Activated T-cell treated with anti-CD3 and anti-CD28 coated beads for 24 hours (primary cell): ENCODE data around the gene IFT81.

Source experiments
- DNase-seq: peaks from one replicate; pipeline ENCODE4 v3.0.0-alpha.2; 2020; ENCODE audit warnings: low read depth

IFT81 gene

DNA sequence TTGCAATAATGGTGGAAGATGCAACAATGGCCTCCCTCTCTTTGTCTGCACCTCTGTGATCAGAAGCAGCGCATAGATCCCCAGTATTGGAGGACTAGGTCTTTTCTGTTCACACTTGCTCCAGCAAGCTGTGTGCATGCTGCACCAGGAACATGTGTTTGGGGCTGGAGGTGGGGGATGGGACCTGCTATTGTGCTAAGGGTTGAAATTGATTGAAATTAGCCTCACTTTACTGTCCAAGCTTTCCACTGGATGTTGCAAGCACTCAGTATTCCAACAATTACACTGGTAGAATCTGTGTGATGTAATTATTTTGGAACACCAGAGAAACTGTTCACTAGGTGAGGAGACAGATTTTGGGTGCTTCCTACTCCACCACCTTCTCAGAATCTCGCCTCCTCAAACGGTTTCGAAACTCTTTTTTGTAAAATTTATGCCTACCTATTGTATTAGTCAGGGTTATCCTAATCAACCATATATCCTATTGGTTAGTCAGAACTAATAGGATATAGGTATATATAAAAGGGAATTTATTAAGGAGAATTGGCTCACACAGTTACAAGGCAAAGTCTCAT is 35.6 kb downstream of the IFT81 start:
- no peak for DNase-seq

- no peak for DNase-seq
Measured at GRCh38 chr12:110165540-110166159, 41.5 kb downstream of the IFT81 start.

- no peak for DNase-seq
Measured at GRCh38 chr12:110168732-110169455, 44.7 kb downstream of the IFT81 start.

- no peak for DNase-seq
Measured at GRCh38 chr12:110170535-110171185, 46.5 kb downstream of the IFT81 start.

- DNase-seq = no peak
Measured at GRCh38 chr12:110171186-110171538, 47.0 kb downstream of the IFT81 start.

DNA sequence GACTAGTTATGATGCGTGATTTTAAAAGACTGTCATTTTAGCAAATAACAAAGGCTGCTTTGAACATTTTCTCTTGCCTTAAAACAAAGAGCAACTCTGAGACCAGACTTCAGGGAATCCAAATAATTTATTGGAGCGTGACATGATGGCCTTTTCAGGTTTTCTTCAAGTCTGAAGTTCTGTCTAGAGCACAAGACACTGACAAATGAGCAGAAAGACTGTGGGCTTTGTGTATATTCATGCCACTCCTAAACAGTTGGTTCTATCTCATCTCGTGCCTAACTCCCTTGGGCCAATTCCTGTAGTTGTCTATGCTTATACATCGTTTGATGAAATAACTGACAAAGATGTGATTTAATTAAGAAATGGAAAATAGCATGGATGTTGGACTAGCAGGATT is 47.5 kb downstream of the IFT81 start:
- no peak for DNase-seq

GRCh38 chr12:110174373-110174996 is 50.3 kb downstream of the IFT81 start:
- no peak for DNase-seq

DNA sequence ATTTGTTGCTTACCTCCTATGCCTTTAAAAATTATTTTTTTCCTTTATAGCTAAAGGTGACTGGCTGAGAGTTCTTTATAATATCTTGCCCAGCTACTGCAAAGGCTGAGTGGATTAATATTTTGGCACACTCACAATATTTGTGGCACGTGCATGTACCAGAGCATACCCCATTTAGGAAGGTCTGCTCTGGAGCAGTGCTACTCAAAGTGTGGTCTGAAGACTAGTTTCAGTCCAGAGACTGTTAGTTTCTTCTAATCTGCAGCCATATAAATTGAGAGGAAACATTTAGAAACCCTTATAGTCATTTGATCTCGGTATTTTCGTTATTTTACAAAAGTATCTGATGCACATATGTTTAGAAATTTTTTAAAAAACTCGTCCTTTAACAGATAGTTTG is 51.0 kb downstream of the IFT81 start:
- DNase-seq = no peak

- no peak for DNase-seq
Measured at GRCh38 chr12:110176745-110177144, 52.6 kb downstream of the IFT81 start.

- DNase-seq = no peak
Measured at GRCh38 chr12:110179291-110179690, 55.1 kb downstream of the IFT81 start.

GRCh38 chr12:110180591-110181005 is 56.4 kb downstream of the IFT81 start:
- DNase-seq = no peak

DNA sequence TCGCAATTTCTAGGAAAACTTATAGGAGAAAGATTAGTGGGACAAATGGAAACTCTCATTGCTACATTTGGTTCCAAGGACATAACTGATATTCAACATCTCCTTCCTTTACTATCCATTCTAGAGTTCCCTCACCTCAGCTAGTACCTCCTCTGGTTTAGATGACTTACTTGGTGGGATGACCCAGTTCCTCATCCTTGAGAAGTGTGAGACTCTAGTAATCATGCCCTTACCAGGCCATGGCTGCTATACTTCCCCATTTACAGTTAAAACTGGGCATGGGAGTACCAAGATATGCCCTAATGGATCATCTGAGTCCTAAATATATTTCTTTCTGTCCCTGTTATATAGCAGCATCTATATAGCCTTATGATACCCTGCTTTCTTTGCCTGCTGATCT is 58.1 kb downstream of the IFT81 start:
- no peak for DNase-seq

DNA sequence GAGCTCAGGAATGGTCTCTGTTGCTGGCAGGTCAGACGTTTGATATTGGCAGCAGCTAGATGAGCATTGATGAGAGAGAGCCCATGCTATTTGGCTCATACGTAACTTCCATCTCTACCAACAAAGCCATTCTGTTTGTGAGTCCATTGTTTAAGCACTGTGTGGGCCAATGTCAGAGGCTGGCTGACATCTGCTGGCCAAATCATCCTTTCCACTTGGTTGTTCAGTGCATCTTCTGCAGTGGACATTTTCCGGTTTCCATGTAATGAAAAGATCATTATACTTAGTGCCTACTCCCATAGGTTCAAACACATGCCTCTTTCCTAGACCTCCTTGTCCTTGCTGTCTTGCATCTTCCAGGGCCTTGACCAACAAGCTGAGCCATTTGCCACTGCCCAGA is 59.2 kb downstream of the IFT81 start:
- no peak for DNase-seq

GRCh38 chr12:110185626-110186025 is 61.5 kb downstream of the IFT81 start:
- DNase-seq = no peak

GRCh38 chr12:110186059-110186458 is 61.9 kb downstream of the IFT81 start:
- no peak for DNase-seq

DNA sequence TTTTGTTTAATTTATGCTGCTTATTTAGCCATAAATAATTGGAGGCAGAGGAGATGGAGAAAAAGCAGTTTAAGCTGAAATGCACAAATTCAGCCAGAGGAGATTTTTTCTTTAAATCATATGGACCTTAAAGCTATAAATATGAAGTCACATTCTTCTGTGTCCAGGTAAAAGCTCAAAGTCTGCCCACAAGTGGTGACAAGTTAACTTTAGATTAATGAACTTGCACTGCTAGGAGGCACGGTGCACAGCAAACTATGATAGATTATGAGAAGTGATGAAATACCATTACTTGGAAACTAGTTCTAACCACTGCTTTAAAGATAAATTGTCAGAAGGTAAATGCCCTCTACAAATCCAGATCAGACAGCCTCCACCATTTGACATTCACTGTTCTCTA is 69.0 kb downstream of the IFT81 start:
- DNase-seq = no peak

- no peak for DNase-seq
Measured at GRCh38 chr12:110197003-110197402, 72.8 kb downstream of the IFT81 start.

GRCh38 chr12:110198386-110198785 is 74.2 kb downstream of the IFT81 start:
- no peak for DNase-seq

- no peak for DNase-seq
Measured at GRCh38 chr12:110199339-110200123, 75.4 kb downstream of the IFT81 start.

- DNase-seq = no peak
Measured at GRCh38 chr12:110200124-110200417, 75.9 kb downstream of the IFT81 start.

DNA sequence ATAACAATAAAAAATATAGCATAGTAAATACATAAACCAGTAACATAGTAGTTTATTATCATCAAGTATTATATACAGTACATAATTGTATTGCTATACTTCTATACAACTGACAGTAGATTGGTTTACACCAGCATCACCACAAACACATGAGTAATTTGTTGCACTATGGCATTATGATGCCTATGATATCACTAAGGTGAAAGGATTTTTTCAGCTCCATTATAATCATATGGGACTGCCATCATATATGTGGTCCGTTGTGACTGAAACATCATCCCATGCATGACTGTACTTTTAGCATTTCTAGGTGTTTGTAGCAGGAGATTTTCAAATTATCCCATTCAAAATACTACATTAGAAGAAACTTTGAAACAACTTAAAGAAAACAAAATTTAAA is 77.8 kb downstream of the IFT81 start:
- DNase-seq = no peak

GRCh38 chr12:110203546-110203945 is 79.4 kb downstream of the IFT81 start:
- no peak for DNase-seq
